Epithelial cell of esophagus (primary cell): ENCODE results near the gene CCDC137.

Source experiments
- DNase-seq: peaks from one replicate; pipeline ENCODE4 v3.0.0; 2010; ENCODE audit warnings: low read depth
- H3K4me3 ChIP-seq: 2 replicates; pipeline ENCODE4 v1.5.1; 2011; ENCODE audit warnings: mild to moderate bottlenecking, low read length, control low read depth
- TF ChIP-seq, protein P1 (sequence below): IDR thresholded peaks from 2 replicates; pipeline ENCODE4 v1.5.1; 2011; ENCODE audit warnings: low read depth, mild to moderate bottlenecking, low read length, control low read depth, inconsistent platforms; ENCODE audit not compliant: insufficient read depth; ENCODE audit errors: missing control alignments

CCDC137 gene

DNA sequence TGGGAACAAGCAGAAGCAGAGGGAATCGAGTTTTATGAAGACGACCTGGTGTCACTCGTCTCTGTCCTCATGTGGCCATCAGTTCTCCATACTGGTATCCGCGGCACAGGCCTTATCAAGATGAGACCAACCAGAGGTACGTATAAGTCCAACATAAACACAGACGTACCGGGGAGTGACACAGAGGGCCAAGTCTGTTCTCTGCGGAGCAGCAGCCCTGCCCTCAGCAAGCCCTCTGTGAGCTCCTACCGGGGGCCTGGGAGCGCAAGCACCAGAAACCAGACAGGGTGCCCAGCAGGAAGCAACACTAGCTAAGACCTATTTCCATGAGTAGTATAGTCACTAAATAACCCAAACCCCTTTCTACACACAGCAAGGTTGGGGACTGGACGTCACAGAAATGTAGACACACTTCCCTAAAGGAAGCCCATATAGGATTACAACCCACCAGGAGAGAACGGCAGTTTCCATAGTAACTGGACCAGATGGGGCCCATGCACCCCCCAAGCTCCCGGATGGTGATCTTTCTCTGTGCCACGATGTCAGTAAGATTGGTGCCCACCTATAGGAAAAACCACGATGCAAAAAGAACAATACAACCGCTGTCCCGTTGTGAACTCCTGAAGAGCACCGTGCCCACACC, 16.1 kb downstream of the CCDC137 start:
- TF ChIP-seq, protein P1, sequence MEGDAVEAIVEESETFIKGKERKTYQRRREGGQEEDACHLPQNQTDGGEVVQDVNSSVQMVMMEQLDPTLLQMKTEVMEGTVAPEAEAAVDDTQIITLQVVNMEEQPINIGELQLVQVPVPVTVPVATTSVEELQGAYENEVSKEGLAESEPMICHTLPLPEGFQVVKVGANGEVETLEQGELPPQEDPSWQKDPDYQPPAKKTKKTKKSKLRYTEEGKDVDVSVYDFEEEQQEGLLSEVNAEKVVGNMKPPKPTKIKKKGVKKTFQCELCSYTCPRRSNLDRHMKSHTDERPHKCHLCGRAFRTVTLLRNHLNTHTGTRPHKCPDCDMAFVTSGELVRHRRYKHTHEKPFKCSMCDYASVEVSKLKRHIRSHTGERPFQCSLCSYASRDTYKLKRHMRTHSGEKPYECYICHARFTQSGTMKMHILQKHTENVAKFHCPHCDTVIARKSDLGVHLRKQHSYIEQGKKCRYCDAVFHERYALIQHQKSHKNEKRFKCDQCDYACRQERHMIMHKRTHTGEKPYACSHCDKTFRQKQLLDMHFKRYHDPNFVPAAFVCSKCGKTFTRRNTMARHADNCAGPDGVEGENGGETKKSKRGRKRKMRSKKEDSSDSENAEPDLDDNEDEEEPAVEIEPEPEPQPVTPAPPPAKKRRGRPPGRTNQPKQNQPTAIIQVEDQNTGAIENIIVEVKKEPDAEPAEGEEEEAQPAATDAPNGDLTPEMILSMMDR = no peak
- peak overlapping the region; percentile 77 for H3K4me3 ChIP-seq
- no peak for DNase-seq

DNA sequence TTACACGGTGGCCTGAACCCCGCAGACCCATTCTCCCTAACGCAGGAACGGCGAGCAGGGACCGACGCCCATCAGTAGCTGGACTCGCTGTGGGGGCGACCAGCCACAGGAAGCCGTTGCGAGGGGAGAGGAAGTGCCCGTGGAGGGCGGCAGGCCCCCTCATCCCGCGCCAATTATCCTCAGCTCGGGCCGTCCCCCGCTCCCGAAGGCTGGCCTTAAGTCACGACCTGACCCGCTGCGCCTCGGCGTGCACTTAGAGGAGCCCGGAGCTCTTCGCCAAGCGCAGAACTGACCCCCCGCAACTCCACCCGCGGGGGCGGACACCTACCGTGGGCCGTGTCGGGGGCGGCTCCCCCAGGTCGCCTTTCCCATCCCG, 16.7 kb downstream of the CCDC137 start:
- DNase-seq = no peak
- H3K4me3 ChIP-seq = peak overlapping the region; percentile 77
- TF ChIP-seq, protein P1 = no peak

GRCh38 chr17:81683584-81684441, 17.3 kb downstream of the CCDC137 start, which contains the start of the genes ARL16 and HGS:
ARL16 (minus strand) TSS chr17:81683797; CDS start chr17:81683753, 44 bp downstream.
HGS (plus strand) TSS chr17:81684011; CDS start chr17:81684067, 56 bp downstream.
- peak; percentile 99 for DNase-seq
- TF ChIP-seq, protein P1 = no peak
- H3K4me3 ChIP-seq = peak within 1 kb of the TSS; percentile 77

DNA sequence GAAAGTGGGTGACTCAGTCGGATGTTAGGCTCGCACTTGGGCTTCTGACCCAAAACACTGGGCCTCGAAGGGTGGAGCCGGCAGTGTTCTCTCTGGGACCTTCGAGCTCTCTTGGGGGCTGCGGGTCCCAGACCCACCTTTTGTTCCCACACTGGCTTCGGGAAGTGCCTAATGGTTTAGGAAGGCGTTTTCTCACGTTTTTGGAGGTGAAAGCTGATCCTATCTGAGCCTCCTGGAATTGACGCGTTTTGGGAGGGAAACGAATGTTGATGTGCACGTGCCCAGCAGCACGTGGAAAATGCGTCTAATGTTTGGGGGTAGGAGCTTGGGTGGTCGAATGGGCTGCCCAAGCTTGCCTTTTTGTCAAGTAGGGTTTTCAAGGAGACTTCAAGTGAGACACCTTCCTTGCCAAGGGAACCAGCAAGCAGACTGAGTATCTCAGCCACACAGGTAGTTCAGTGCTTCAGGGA, 17.9 kb downstream of the CCDC137 start:
- peak overlapping the region; percentile 77 for H3K4me3 ChIP-seq
- DNase-seq = peak; percentile 27

DNA sequence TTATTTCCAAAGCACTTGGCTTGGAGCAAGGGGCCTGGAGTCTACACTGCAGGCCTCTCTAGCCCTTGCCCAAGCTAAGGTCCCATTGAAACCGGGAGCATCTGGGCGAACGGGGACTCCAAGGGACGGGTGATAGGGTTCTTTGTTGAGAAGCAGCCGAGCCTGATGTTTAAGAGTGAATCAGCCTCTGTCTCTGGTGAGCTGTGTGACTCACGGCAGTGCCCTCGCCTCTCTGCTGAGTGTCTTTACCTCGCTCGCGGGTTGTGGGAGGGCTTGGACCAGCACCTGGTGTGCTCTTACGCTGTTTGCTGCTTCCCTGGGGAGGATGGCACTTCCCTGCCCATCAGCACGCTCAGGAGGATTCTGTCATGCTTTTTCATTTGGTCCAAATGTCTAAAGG, 18.6 kb downstream of the CCDC137 start:
- TF ChIP-seq, protein P1 = no peak
- H3K4me3 ChIP-seq = peak overlapping the region; percentile 77
- peak; percentile 92 for DNase-seq

More for the DNA sequence above, 17.9 kb downstream of the CCDC137 start:
- TF ChIP-seq, protein P1 = no peak

- no peak for DNase-seq
- TF ChIP-seq, protein P1 = no peak
- no peak overlapping the region for H3K4me3 ChIP-seq
Measured at GRCh38 chr17:81686614-81687013, 20.1 kb downstream of the CCDC137 start.
